MM.1S (cell line): ENCODE results near the gene LRRC4C.

Experiments
- DNase-seq: peaks from one replicate; pipeline ENCODE4 v3.0.0-alpha.2; 2015
- H2AFZ ChIP-seq: fragments of 300-600 bp; sonication (generic); 2 replicates; pipeline ENCODE4 v1.6.0; 2016; ENCODE audit warnings: antibody characterized with exemption, low read length
- H3F3A ChIP-seq: fragments of 300-600 bp; sonication (generic); 2 replicates; pipeline ENCODE4 v1.6.1; 2016; ENCODE audit warnings: mild to moderate bottlenecking, antibody characterized with exemption, low read length, moderate library complexity, mixed read lengths; ENCODE audit not compliant: insufficient read depth
- H3K27ac ChIP-seq: fragments of 300-600 bp; sonication (generic); 2 replicates; pipeline ENCODE4 v1.5.1; 2016; ENCODE audit warnings: mild to moderate bottlenecking, low read length
- H3K27me3 ChIP-seq: fragments of 300-600 bp; sonication (generic); replicated peaks from 2 replicates; pipeline ENCODE4 v1.6.0; 2016; ENCODE audit warnings: low read length; ENCODE audit not compliant: insufficient read depth
- H3K36me3 ChIP-seq: fragments of 300-600 bp; sonication (generic); replicated peaks from 2 replicates; pipeline ENCODE4 v1.6.1; 2016; ENCODE audit warnings: mild to moderate bottlenecking, low read length, mixed read lengths; ENCODE audit not compliant: insufficient read depth
- H3K4me1 ChIP-seq: fragments of 300-600 bp; sonication (generic); 2 replicates; pipeline ENCODE4 v1.6.1; 2016; ENCODE audit warnings: low read length, mixed read lengths
- H3K4me2 ChIP-seq: fragments of 300-600 bp; sonication (generic); 2 replicates; pipeline ENCODE4 v1.6.0; 2016; ENCODE audit warnings: low read depth, low read length
- H3K4me3 ChIP-seq: fragments of 300-600 bp; sonication (generic); 2 replicates; pipeline ENCODE4 v1.5.1; 2016; ENCODE audit warnings: low read length, mixed read lengths
- H3K79me2 ChIP-seq: fragments of 300-600 bp; sonication (generic); 2 replicates; pipeline ENCODE4 v1.6.1; 2016; ENCODE audit warnings: mixed run types, low read length, mixed read lengths
- H3K9ac ChIP-seq: fragments of 300-600 bp; sonication (generic); 2 replicates; pipeline ENCODE4 v1.6.1; 2016; ENCODE audit warnings: low read length, mixed read lengths
- H3K9me2 ChIP-seq: fragments of 300-600 bp; sonication (generic); replicated peaks from 2 replicates; pipeline ENCODE4 v1.6.1; 2016; ENCODE audit warnings: mild to moderate bottlenecking, low read length, mixed read lengths; ENCODE audit not compliant: insufficient read depth
- H3K9me3 ChIP-seq: fragments of 300-600 bp; sonication (generic); replicated peaks from 2 replicates; pipeline ENCODE4 v1.6.1; 2016; ENCODE audit warnings: mild to moderate bottlenecking, low read length, mixed read lengths; ENCODE audit not compliant: insufficient read depth
- H4K20me1 ChIP-seq: fragments of 300-600 bp; sonication (generic); 2 replicates; pipeline ENCODE4 v1.6.1; 2016; ENCODE audit warnings: mild to moderate bottlenecking, low read length, moderate library complexity, mixed read lengths; ENCODE audit not compliant: insufficient read depth
- EZH2 ChIP-seq: fragments of 300-600 bp; sonication (generic); optimal IDR thresholded peaks from 2 replicates; pipeline ENCODE3; 2017; ENCODE audit warnings: low read depth, mild to moderate bottlenecking, antibody characterized with exemption, low read length, mixed read lengths
- EZH2phosphoT487 ChIP-seq: fragments of 300-600 bp; sonication (generic); IDR thresholded peaks from 2 replicates; pipeline ENCODE4 v1.6.1; 2018; ENCODE audit warnings: antibody characterized with exemption, low read length
- TF ChIP-seq, protein P1 (sequence below): fragments of 300-600 bp; sonication (generic); IDR thresholded peaks from 2 replicates; pipeline ENCODE4 v1.5.1; 2016; ENCODE audit warnings: antibody characterized with exemption, low read length, mixed read lengths

LRRC4C gene

DNA sequence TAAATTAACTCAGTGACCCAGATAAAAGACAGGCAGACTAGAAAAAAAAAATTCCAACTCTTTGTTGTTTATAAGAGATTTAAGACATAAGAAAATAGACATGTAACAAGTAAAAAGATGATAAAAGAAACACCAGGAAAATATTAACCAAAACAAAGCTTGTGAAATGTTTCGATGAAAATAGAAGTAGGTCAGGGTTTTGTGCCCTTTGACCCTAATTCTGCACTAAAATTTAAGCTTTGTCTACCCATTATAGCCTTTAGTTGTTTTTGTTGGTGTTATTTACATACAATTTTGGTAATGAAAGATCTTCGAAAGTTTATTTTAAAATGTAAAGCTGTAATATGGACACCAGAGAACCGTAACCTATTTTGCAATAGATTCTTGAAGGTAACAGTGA is 75.7 kb downstream of the LRRC4C start:
- no peaks in the 10 kb centered on the region for H3F3A ChIP-seq
- no peak overlapping the region for H2AFZ ChIP-seq
- no peaks in the 10 kb centered on the region for H4K20me1 ChIP-seq
- no peaks in the 10 kb centered on the region for H3K4me1 ChIP-seq
- no peak overlapping the region for H3K4me2 ChIP-seq
- H3K9ac ChIP-seq = no peak overlapping the region
- no peak overlapping the region for H3K4me3 ChIP-seq
- TF ChIP-seq EZH2phosphoT487 (no peak), EZH2 (no peak)
- TF ChIP-seq, protein P1, sequence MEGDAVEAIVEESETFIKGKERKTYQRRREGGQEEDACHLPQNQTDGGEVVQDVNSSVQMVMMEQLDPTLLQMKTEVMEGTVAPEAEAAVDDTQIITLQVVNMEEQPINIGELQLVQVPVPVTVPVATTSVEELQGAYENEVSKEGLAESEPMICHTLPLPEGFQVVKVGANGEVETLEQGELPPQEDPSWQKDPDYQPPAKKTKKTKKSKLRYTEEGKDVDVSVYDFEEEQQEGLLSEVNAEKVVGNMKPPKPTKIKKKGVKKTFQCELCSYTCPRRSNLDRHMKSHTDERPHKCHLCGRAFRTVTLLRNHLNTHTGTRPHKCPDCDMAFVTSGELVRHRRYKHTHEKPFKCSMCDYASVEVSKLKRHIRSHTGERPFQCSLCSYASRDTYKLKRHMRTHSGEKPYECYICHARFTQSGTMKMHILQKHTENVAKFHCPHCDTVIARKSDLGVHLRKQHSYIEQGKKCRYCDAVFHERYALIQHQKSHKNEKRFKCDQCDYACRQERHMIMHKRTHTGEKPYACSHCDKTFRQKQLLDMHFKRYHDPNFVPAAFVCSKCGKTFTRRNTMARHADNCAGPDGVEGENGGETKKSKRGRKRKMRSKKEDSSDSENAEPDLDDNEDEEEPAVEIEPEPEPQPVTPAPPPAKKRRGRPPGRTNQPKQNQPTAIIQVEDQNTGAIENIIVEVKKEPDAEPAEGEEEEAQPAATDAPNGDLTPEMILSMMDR = no peak
- no peaks in the 10 kb centered on the region for H3K27me3 ChIP-seq
- H3K9me2 ChIP-seq = no peaks in the 10 kb centered on the region
- H3K36me3 ChIP-seq = no peaks in the 10 kb centered on the region
- DNase-seq = no peak
- H3K79me2 ChIP-seq = no peaks in the 10 kb centered on the region
- no peaks in the 10 kb centered on the region for H3K9me3 ChIP-seq
- H3K27ac ChIP-seq = no peak overlapping the region

GRCh38 chr11:41382927-41383326 is 76.5 kb downstream of the LRRC4C start:
- Histone ChIP-seq H3K79me2 (no peaks in the 10 kb centered on the region), H3K4me3 (no peak overlapping the region), H3K4me2 (no peak overlapping the region), H3F3A (no peaks in the 10 kb centered on the region), H3K27ac (no peak overlapping the region), H3K9me2 (no peaks in the 10 kb centered on the region), H3K9ac (no peak overlapping the region), H3K9me3 (no peaks in the 10 kb centered on the region), H3K4me1 (no peaks in the 10 kb centered on the region), H4K20me1 (no peaks in the 10 kb centered on the region), H3K27me3 (no peaks in the 10 kb centered on the region), H3K36me3 (no peaks in the 10 kb centered on the region), H2AFZ (no peak overlapping the region)
- TF ChIP-seq, protein P1 = no peak
- TF ChIP-seq EZH2phosphoT487 = no peak
- no peak for TF ChIP-seq EZH2
- DNase-seq = no peak

- no peaks in the 10 kb centered on the region for H3K36me3 ChIP-seq
- no peaks in the 10 kb centered on the region for H3K9me2 ChIP-seq
- H2AFZ ChIP-seq = no peak overlapping the region
- no peaks in the 10 kb centered on the region for H3K4me1 ChIP-seq
- H3K27ac ChIP-seq = no peak overlapping the region
- no peak overlapping the region for H3K4me2 ChIP-seq
- TF ChIP-seq EZH2phosphoT487 (no peak), EZH2 (no peak)
- TF ChIP-seq, protein P1 = no peak
- no peaks in the 10 kb centered on the region for H3K79me2 ChIP-seq
- no peak overlapping the region for H3K4me3 ChIP-seq
- DNase-seq = no peak
- H3F3A ChIP-seq = no peaks in the 10 kb centered on the region
- H4K20me1 ChIP-seq = no peaks in the 10 kb centered on the region
- no peak overlapping the region for H3K9ac ChIP-seq
- no peaks in the 10 kb centered on the region for H3K27me3 ChIP-seq
- H3K9me3 ChIP-seq = no peaks in the 10 kb centered on the region
These were observed 80.4 kb downstream of the LRRC4C start for GRCh38 chr11:41379084-41379483.
